ENCODE data around the gene PTPA.
"Not testable (repeated sequence)": the region's sequence is repeated elsewhere in the genome, so short reads cannot be mapped to it uniquely, and the experiment has no call there.

PTPA gene

DNA sequence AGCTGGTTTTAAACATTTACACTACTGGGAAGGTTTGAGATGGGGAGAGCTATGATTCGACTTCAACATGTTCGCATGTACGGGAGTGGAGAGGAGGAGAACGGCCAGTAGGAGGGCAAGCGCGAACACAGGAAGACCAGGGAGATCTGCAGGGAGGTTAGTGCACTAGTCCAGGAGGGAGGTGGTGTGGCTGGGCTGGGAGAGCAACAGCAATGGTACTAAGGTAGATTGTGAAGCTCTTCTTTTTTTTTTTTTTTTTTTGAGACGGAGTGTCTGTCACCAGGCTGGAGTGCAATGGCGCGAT is 50.3 kb downstream of the PTPA start:
- DNase-seq, result no peak

DNA sequence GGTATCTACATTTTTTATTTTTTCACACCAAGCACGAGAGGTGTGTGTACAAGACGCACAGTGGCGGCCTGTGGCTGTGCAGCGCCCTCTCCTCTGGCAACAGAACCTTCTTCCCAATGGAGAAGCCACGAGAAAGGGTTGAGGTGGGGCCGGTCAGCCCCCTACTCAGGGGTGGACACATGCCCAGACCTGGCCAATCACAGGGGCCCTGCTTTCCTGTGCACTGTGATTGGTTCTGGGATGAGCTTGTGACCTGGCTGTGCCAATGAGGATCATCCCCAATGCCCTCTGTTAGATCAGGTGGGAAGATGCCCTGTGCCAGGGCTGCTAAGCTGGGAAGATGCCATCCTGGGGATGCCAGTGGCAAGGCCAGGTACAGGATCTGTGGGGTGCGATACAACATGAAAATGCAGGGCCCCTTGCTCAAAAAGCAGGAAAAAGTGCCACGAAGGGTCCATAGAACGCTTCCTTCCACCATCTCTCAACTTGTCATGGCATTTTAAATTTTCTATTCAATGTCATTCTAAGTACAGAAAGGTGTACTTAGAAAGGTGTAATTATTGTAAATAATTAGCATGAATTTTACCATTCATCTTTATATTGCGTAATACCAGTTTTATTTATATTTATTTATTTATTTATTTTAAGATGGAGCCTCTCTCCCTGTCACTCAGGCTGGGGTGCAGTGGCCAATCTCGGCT is 51.4 kb downstream of the PTPA start:
- DNase-seq, result no peak

DNA sequence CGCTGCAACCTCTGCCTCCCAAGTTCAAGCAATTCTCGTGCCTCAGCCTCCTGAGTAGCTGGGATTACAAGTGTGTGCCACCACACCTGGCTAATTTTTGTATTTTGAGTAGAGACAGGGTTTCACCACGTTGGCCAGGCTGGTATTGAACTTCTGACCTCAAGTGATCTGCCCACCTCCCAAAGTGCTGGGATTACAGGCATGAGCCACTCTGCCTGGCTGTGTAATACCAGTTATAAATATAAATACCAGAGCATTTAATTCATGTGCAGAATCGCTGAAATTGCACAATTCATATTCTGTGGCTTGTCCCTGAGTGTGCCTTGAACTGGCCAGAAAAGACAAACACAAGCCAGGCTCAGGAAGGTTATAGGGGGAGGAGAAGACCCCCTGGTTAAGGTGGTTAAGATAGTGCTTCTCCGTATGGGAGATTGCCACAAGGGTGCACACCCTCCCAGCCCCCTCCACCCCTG is 52.0 kb downstream of the PTPA start:
- DNase-seq, result not testable (repeated sequence)

DNA sequence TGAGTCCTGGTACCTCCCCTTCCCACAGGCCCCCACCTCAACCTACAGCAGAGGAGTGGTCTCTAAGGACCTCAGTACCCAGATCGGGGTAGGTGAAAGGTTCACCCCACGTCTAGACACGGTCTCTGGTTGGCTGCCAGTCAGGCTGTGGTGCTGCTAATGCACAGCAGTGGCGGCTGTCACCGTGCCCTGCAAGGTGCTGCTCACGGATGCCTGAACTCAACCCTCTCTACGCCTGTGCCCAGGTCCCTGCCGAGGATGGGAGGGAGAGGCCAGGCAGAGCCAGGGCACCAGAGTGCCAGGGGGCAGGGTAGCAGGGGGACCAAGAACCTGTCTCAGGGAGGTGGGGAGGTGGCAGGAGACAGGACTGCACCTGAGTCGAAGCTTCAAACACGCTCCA is 52.5 kb downstream of the PTPA start:
- no peak for DNase-seq

DNA sequence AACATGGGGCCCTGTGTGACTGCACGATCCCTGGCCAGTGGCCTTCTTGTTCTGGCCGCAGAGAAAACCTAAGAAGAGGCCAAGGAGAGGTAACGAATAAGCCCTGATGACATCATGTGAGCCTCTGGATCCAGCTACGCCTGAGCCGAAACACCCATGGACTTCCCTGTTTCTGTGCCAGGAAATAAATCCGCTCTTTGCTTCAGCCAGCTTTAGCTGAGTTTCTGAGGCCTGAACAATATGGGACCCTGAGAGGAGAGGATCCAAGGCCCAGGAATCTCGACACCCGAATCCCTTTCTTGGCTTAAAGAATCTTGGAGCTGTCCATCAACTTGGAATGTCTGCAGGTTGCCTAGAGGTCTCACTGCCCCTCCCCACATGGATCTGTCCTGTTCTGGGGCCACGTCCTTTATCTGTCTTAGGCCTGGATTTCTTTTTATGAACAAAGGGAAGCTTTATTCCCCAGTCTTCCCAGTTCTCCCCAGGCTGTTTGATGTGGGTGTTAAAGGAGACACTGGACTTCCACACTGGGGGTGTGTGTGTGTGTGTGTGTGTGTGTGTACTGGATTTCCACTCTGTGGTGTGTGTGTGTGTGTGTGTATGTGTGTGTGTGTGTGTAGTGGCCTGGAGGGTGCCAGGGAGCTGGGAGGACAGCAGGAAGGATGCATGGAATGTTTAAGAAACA is 53.2 kb downstream of the PTPA start:
- DNase-seq, result no peak

- DNase-seq, result no peak
Measured at GRCh38 chr9:129165198-129165597, 54.0 kb downstream of the PTPA start.

- DNase-seq, result peak; percentile 37
Measured at GRCh38 chr9:129166623-129167557, 55.7 kb downstream of the PTPA start.

- no peak for DNase-seq
Measured at GRCh38 chr9:129170229-129170628, 59.0 kb downstream of the PTPA start.

DNA sequence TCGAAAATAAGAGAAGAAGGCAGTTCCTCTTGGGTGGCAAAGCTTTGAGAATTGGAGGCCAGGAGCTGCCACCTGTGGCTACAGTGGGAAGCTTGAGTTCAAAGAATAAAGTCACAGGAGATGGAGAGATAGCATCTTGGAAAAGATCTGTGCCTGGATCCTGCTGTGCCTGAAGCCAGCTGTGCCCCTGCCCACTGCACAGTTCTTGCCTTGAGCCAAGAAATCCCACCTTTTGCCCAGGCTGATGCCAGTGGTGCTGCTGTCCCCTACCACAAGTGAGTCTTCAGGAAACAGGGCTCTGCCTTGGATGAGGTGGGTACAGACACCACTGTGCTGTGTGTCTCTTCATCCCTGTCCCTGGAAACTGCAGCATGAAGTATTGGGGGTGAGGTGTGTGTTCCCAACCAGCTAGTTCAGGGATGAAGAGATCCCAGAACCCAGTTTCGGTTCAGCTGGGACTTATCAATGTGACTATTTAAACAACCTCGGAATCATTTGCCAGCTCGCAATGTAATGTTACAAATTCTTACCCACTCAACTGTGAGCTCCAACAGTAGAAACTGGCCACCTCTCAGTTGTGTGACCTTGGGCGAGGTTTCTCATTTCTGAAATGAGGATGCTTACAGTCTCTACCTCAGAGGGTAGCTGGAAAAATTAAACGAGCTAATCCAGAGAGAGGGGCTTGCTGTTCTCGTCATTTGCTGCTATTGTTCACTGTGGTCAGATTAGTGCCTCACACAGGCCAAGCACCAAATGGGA is 61.0 kb downstream of the PTPA start:
- no peak for DNase-seq

DNA sequence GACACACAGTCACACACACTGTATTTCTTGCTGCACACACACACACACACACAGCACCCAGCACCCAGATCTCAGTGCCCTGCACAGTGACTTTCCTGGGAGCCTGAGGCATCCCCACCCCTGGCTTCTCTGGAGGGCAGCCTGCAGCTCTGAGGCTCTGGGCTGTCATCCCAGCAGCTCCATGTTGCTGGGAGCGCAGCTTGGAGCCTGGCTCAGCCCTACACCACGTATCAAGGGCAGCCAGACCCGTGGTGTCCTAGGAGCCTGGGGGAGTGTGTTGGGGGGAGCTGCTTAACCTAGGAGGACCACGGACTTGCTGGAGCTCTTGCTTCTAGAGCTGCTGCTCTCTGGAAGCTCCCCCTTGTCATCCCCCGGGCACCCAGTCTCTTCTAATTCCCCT is 61.6 kb downstream of the PTPA start:
- no peak for DNase-seq

DNA sequence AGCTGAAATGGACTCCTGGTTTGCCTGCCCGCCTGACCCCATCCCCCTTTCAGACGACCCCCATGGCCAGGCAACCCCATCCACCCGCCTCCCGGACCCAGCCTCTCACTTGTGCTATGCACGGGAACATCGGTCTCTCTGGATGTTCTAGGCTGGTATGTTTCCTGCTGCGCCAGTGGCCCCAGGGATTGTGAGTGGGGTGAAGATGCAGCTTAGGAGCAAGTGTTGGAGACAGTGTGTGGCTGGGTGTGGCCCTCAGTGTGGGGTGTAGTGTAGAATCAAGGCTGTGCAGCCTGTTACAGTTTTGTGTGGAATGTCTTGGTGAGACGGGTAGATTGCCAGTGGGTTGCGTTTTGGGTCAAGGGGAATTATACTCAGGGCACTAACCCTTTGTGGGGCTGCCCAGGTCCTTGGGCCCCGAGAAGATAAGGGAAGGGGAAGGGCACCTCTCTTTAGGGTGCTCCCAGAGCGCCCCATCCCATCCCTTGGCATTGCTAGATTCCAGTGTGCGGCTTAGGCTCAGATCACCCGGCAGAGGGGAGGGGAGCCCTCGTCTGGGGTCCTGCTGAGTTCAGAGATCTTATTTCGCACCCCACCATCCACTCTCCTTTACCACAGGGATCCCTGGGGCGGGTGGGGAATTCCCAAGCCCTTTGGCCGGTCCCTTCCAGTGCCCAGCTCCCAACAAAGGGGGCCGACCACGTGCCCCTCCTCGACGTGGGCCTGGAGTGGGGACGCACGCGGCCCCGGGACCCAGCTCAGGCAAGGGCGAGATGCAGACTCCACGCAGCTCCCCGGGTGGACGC is 62.3 kb downstream of the PTPA start:
- no peak for DNase-seq

- DNase-seq, result peak; percentile 50
Measured at GRCh38 chr9:129174102-129174723, 63.0 kb downstream of the PTPA start.

DNA sequence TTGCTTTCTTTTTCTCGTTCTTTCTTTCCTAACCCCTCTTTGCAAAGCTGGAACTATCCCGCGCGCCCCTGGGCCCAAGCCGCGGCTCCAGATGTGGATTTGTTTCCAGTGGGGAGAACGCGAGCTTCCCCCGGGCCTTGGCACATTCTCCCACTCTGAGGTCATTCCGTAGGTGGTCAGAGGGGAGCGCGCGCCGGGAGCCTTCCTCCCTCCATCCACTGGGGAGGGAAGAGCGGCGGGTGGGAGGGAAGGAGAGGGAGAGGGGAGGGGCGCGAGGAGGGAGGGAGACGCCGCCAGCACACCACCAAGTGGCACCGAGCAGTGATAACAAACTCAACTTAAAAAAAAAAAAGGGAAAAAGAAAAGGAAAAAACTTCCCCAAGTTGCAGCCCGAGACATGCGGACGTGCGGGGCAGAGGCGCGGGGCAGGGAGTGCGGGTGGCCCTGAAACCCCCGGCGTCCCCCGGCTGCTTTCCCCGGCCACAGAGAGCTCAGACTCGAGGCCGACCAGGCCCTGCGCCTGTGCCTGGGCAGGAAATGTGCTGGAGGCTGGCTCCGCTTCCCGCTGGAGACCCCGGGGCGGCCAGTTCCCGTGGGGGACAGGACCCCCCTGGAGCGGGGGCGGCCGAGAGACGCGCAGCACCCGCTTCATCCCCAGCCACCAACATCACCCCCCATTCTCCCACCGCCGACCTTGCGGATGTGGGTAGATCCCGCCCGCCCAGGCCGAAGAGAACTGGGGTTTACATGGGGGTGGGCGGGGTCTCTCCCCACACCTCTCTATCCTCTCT is 63.7 kb downstream of the PTPA start:
- no peak for DNase-seq

DNA sequence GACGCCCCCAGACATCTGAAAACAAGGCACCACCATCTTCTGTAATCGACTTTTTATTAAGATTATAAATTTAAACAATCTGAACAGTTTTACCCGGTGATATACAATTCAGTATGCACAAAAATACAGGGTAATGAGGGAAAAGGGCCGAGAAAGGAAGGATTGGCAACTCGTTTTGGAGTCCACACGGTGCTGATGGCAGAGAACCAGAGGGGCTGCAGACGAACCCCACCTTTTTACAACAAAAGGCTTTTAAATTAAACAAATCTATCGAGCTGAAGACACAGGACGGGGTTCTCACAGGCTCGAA is 64.3 kb downstream of the PTPA start:
- no peak for DNase-seq

DNA sequence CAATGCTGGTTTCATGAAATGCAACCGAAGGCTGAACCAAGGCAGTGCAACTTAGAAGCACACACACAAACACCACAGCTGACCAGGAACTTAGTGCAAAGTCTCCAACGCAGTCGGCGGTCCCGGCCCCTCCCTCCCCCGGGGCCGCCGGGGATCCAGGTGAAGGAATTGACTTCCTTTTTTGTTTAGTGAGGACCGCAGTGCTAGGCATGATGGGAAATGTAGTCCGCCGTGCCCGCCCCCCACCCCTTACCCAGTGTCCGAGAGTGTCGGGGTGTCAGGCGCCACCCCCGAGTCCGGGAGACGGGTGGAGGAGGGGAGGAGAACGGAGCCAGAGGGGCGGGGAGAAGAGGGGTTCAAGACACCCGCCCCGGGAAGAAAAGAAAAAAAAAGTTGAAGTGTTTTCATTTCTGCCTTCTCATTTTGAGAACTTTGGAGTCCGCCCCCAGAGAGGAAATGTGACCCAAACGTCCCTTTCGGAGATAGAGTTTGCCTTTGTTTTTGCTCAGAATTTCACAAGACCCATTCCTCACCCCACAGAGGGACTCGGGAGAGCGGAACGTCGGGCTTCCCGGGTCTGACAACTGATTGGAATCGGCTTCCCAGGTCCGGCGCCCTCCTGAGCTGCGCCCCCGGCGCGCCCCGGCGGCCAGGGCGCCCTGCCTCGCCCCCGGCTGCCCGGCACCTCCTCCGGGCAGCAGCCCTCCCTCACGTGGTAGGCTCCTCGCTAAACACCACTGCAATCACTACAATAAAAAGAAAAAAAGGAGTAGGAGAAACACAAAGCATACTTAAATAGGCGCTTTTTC is 64.8 kb downstream of the PTPA start:
- peak; percentile 66 for DNase-seq

DNA sequence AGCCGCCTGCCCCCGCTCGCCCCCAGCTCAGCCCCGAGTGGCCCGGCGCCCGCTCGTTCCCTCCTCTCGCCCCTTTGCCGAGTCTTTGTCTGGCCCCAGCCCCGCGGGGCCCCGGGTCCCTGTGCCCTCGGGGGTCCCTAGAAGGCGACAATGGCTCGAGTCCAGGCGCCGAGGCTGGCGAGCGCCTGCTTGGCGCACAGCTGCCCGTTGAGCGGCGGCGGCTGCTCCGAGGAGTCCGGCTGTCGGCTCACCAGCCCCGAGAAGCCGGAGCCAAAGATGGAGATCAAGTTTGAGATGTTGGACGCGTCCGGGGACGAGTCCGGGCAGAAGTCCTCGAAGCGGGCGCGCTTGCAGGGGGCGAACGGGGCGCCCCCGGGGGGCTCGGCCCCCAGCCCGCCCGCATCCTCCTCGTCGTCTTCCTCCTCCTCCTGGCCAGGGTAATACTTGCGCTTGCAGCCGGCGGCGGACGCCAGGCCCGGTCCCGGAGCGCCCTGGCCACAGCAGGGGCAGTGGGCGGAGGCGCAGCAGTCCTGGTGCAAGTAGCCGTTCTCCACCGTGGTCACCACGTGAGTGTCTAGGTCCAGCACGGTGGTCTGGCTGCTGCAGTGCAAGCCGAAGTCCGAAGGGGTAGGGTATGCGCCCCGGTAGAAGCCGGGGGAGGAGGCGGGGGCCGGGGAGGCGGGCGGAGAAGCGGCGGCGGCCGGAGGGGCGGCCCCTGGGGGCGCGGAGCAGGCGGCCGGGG is 65.7 kb downstream of the PTPA start:
- no peak for DNase-seq

DNA sequence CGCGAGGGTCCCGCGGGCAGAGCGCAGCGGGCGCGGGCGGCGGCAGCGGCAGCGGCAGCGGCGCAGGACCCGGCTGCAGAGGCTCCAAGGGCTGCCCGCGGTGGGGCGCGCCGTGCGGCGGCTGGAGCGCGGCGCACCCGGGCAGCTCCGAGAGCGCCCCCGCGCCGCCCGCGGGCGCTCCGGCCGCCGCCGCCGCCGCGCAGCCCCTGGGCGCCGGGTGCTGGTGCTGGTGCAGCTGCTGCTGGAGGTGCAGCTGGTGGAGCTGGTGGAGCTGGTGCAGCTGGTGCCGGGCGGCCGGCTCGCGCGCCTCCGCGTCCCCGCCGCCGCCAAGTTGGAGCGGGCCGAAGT is 66.2 kb downstream of the PTPA start:
- DNase-seq, result no peak

DNA sequence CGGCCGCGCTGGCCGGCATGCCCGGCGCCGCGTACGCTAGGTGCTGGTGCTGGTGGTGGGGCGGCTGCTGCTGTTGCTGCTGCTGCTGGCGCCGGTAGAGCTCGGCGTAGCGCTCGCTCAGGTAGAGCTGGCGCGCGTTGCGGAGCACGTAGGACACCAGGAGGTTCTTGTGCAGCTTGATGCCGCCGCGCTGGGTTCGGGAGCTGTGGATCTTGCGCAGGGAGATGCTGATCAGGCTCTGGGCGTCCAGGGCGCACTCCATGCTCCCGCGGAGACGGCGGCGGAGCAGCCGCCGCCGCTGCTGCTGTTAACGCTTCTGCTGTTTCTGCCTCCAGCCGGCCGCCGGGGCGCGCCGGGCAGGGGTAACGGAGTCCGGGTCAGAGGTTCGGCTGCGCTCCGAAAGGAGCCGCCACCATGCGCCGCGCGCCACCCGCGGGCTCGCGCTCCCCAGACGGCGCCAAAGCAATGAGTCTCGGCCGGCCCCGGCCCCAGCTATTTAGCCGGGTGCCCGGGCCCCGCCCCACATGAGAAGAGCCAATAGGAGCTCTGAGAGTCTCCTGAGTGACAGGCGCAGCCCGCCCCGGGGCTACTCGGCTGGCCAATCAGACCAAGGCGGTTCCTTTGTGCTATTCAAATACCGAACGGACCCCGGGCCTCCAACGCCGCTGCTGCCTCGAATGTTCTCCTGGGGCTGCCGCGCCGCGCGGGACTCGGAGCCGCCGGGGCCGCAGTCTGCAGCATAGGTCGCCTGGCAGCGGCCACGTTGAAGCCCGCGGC is 66.8 kb downstream of the PTPA start, which contains the start of gene IER5L:
Gene IER5L (minus strand): TSS at position 471 of the 777 bp plus-strand sequence. CDS start 209 bp downstream, at position 262.
- DNase-seq, result peak; percentile 89

Measured in DMS79 (cell line).